IPS DF 4.7 (cell line): ENCODE measurements around the gene DSCAML1.
"Not testable (repeated sequence)": the region's sequence is repeated elsewhere in the genome, so short reads cannot be mapped to it uniquely, and the experiment has no call there.

ENCODE experiments used
- DNase-seq: peaks from one replicate; pipeline ENCODE4 v3.0.0-alpha.2; 2013; ENCODE audit warnings: low spot score; ENCODE audit errors: extremely low read depth

Gene DSCAML1

GRCh38 chr11:117765068-117765467, 31.9 kb downstream of the DSCAML1 start:
- DNase-seq: no peak

GRCh38 chr11:117763465-117763864, 33.6 kb downstream of the DSCAML1 start:
- not testable (repeated sequence) for DNase-seq

- no peak for DNase-seq
These were observed 35.0 kb downstream of the DSCAML1 start for GRCh38 chr11:117761993-117762392.

GRCh38 chr11:117759305-117759704, 37.7 kb downstream of the DSCAML1 start:
- DNase-seq: no peak

GRCh38 chr11:117754030-117754429, 43.0 kb downstream of the DSCAML1 start:
- DNase-seq: no peak

- DNase-seq: no peak
These were observed 44.2 kb downstream of the DSCAML1 start for GRCh38 chr11:117752721-117753237.

GRCh38 chr11:117752071-117752470, 44.9 kb downstream of the DSCAML1 start:
- DNase-seq: no peak

- no peak for DNase-seq
These were observed 45.9 kb downstream of the DSCAML1 start for GRCh38 chr11:117750916-117751662.

GRCh38 chr11:117750357-117750756, 46.7 kb downstream of the DSCAML1 start:
- no peak for DNase-seq

GRCh38 chr11:117749541-117749910, 47.5 kb downstream of the DSCAML1 start:
- DNase-seq: no peak

GRCh38 chr11:117748771-117749540, 48.1 kb downstream of the DSCAML1 start:
- no peak for DNase-seq

GRCh38 chr11:117747892-117748291, 49.1 kb downstream of the DSCAML1 start:
- DNase-seq: no peak

GRCh38 chr11:117745346-117745745, 51.7 kb downstream of the DSCAML1 start:
- DNase-seq: no peak

- DNase-seq: no peak
These were observed 52.4 kb downstream of the DSCAML1 start for GRCh38 chr11:117744471-117745150.

- DNase-seq: no peak
These were observed 53.7 kb downstream of the DSCAML1 start for GRCh38 chr11:117743121-117743815.

- no peak for DNase-seq
These were observed 58.6 kb downstream of the DSCAML1 start for GRCh38 chr11:117738246-117738957.

- DNase-seq: no peak
These were observed 61.6 kb downstream of the DSCAML1 start for GRCh38 chr11:117735350-117735977.

- DNase-seq: no peak
These were observed 62.4 kb downstream of the DSCAML1 start for GRCh38 chr11:117734601-117735024.

GRCh38 chr11:117733316-117733715, 63.7 kb downstream of the DSCAML1 start:
- DNase-seq: no peak

GRCh38 chr11:117731722-117732290, 65.2 kb downstream of the DSCAML1 start:
- no peak for DNase-seq
